DOHH2 (cell line): ENCODE data around the gene COLEC12.

ENCODE experiments used
- EZH2phosphoT487 ChIP-seq: fragments of 200-600 bp; sonication (generic); IDR thresholded peaks from 2 replicates; pipeline ENCODE4 v1.6.1; 2017; ENCODE audit warnings: borderline replicate concordance, mild to moderate bottlenecking, antibody characterized with exemption, low read length, moderate library complexity, mixed read lengths
- TF ChIP-seq, protein P1 (sequence below): fragments of 200-600 bp; sonication (generic); IDR thresholded peaks from one replicate; pipeline ENCODE4 v1.5.1; 2014; ENCODE audit warnings: antibody characterized with exemption, mild to moderate bottlenecking, low read depth, low read length; ENCODE audit not compliant: poor library complexity, severe bottlenecking

DNA sequence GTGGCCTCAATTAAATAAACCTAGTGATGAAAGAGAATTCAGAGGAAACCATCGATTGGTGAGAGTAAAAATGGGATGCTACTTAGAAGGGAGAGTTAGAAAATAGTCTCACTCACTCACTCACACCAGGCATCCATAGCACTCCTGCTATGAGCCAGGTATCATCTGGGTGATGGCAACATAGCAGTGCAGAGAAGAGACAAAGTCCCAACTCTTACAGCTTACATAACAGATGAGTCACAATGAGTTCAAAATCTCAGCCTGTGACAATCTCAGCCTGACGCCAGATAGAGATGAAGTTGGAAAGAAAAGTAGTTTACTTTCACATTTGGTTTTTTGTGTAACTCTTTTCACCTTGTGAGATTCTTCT, 177.3 kb downstream of the COLEC12 start:
- TF ChIP-seq, protein P1, sequence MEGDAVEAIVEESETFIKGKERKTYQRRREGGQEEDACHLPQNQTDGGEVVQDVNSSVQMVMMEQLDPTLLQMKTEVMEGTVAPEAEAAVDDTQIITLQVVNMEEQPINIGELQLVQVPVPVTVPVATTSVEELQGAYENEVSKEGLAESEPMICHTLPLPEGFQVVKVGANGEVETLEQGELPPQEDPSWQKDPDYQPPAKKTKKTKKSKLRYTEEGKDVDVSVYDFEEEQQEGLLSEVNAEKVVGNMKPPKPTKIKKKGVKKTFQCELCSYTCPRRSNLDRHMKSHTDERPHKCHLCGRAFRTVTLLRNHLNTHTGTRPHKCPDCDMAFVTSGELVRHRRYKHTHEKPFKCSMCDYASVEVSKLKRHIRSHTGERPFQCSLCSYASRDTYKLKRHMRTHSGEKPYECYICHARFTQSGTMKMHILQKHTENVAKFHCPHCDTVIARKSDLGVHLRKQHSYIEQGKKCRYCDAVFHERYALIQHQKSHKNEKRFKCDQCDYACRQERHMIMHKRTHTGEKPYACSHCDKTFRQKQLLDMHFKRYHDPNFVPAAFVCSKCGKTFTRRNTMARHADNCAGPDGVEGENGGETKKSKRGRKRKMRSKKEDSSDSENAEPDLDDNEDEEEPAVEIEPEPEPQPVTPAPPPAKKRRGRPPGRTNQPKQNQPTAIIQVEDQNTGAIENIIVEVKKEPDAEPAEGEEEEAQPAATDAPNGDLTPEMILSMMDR, result no peak
- TF ChIP-seq EZH2phosphoT487, result no peak
